ENCODE data around the gene ENO2.
"Not testable (repeated sequence)": the region's sequence is repeated elsewhere in the genome, so short reads cannot be mapped to it uniquely, and the experiment has no call there.

Gene ENO2

DNA sequence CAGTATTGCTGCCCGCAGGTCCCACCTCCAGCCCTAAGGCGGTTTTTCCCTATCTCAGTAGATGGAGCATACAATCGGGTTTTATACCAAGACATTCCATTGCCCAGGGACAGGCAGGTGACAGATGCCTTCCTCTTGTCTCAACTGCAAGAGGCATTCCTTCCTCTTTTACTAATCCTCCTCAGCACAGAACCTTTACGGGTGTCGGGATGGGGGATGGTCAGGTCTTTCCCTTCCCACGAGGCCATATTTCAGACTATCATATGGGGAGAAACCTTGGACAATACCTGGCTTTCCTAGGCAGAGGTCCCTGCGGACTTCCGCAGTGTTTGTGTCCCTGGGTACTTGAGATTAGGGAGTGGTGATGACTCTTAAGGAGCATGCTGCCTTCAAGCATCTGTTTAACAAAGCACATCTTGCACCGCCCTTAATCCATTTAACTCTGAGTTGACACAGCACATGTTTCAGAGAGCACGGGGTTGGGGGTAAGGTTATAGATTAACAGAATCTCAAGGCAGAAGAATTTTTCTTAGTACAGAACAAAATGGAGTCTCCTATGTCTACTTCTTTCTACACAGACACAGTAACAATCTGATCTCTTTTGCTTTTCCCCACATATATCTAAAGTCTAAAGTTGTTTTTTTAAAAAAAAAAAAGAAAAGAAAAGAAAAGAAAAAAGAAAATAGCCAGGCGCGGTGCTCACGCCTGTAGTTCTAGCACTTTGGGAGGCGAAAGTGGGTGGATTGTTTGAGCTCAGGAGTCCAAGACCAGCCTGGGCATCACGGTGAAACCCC, 28.0 kb upstream of the ENO2 start:
- not testable (repeated sequence) for DNase-seq (ENCODE audit: low spot score)

DNA sequence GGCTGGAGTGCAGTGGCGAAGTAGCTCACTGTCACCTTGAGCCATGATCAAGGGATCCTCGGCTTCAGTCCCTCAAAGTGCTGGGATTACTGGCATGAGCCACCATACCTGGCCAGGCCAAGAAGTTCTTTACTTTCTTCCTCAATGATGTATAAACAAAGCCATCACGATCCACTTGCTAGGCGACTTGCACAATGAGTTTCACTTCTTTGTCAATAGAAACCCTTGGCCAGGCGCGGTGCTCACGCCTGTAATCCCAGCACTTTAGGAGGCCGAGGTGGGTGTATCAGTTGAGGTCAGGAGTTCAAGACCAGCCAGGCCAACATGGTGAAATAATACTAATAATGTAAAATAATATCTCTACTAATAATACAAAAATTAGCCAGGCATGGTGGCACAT, 26.9 kb upstream of the ENO2 start:
- no peak for DNase-seq (ENCODE audit: low spot score)

DNA sequence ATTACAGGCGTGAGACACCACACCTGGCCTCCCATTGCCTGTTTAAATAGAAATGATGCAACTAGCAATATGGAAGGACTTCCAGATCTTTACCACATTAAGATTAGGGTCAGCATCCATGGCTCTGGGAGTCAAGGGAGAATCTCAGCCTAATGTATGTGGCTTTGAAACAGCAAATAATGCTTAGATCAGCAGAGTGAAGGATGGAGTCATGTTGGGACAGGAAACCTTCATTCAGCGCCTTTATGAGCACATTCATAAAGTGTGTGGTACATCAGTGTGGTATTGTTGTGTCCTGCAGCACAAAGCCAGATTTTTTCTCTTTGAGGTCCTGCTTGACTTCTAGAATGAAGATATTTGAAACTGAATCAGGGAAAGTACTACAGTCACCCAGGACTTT, 26.0 kb upstream of the ENO2 start:
- DNase-seq (ENCODE audit: low spot score) = no peak

DNA sequence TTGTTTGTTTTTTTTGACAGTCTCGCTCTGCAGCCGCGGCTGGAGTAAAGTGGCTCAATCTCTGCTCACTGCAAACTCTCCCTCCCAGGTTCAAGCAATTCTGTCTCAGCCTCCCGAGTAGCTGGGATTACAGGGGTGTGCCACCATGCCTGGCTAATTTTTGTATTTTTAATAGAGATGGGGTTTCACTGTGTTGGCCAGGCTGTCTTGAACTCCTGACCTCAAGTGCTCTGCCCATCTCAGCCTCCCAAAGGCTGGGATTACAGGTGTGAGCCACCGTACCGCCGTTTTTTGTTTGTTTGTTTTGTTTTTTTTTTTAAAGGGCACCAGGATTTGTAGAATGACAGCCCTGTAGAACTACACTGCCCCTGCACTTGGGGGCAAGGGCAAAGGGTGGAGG, 25.6 kb upstream of the ENO2 start:
- DNase-seq (ENCODE audit: low spot score) = not testable (repeated sequence)

DNA sequence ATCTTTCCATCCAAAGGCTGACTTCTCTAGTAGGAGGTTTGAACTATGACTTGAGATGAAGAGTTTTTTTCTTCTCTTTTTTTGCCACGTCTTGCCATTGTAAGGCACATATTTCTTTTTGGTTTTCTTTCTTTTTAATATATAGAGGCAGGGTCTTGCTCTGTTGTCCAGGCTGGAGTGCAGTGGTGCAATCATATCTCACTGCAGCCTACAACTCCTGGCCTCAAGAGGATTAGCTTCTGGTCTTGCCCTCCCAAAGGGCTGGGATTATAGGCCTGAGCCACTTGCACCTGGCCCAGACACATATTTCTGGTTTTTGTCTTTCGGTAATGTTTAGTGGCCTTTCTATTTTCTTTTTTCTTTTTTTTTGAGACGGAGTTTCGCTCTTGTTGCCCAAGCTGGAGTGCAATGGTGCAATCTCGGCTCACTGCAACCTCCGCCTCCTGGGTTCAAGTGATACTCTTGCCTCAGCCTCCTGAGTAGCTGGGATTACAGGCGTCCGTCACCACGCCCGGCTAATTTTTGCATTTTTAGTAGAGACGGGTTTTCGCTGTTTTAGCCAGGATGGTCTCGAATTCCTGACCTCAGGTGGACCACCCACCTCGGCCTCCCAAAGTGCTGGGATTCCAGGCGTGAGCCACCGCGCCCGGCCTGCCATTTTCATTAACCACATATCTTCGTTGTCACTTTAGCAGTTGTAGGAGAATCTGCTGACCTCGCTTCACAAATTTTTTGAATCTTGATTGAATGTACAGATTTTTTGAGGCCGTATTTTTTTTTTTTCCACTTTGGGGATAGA, 24.4 kb upstream of the ENO2 start:
- DNase-seq (ENCODE audit: low spot score) = not testable (repeated sequence)

DNA sequence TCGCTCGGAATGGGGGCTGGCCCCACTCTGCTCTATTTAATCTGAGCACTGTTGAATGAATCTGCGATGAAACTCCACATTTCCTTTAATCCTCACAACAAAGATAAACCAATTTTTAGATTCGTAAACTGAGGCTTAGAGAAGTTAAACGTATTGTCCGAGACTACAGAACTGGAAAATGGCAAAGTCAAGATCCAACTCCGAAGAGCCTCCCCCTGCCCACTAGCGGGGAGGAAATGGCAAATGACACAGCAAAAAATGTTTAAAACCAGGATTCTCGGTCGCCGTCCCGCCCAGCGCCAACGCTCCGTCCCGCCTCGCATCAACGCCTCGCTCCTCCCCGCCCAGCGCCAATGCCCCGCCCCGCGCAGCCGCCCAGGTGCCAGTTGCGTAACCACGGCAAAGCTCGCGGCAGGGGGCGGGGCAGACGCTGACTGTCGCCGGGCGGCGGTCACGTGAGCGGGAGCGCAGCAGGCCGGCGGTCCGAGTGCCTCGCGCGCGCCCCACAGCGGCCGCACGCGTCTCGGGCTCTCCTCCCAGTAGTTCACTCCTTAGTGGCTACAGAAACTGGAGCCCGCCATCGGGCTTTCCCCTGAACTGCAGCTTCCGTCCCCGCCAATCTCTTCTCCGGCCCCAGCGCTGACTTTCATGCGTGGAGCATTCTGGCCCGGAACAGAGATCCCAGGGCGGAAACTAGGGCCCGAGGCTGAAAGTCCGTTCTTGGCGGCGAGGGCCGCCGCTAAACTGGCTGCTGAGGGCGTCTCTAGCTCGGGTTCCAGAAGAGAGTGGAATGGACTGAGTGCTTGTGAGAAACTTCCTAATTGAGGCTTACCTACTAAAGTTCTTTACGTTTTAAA, 23.4 kb upstream of the ENO2 start:
- DNase-seq (ENCODE audit: low spot score) = peak; percentile 98

DNA sequence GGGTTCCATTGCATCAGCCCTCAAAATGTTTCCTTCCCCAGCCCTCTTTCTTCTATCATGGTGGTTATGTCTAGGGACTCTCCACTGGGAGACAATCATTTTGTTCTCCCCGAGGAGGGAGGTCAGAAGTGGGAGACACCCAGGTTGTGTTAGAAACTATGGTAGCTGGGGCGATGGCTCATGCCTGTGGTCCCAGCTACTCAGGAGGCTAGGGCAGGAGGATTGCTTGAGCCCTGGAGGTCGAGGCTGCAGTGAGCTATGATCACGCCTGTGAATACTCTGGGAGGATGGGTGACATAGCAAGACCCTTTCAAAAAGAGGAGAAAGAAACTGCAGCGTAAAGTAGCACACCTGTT, 22.8 kb upstream of the ENO2 start:
- DNase-seq (ENCODE audit: low spot score) = no peak

DNA sequence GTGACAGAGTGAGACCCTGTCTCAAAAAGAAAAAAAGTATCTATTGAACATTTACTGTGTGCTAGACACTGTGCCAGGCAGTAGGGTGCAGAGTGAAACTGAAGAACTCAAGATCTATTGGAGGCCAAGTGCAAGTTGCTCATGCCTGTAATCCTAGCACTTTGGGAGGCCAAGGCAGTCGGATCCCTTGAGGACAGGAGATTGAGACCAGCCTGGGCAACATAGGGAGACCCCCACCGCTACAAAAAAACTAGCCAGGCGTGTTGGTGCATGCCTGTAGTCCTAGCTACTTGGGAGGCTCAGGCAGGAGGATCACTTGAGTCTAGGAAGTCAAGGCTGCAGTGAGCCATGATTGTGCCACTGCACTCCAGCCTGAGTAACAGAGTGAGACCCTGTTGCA, 21.7 kb upstream of the ENO2 start:
- DNase-seq (ENCODE audit: low spot score) = not testable (repeated sequence)

DNA sequence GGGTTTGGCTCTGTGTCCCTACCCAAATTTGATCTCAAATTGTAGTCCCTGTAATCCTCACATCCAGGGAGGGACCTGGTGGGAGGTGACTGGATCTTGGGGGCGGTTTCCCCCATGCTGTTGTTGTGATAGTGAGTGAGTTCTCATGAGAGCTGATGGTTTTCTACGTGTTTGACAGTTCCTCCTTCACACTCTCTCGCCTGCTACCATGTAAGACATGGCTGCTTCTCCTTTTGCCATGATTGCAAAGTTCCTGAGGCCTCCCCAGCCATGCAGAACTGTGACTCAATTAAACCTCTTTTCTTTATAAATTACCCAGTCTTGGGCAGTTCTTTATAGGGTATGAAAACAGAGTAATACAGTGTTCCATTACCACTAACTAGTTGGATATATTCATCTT, 20.1 kb upstream of the ENO2 start:
- no peak for DNase-seq (ENCODE audit: low spot score)

DNA sequence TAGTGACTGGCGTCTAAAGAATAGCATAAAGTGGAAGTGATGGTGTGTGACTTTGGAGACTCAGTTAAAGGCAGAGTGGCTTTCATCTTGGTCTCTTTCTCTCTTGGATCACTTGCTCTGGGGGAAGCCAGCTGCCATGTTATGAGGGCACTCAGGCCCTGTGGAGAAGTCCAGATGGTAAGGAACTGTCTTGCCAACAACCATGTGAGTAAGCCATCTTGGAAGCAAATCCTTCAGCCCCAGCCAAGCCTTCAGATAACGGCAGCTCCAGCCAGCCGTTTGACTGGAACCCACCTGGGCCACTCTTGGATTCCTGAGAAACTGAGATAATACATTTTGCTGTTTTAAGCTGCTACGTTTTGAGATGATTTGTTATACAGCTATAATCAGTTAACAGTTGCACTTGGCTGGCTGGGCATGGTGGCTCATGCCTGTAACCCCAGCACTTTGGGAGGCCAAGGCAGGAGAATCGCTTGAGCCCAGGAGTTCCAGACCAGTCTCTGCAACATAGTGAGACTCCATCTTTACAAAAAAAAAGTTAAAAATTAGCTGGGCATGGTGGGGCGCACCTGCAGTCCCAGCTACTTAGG, 17.4 kb upstream of the ENO2 start:
- DNase-seq (ENCODE audit: low spot score) = no peak

DNA sequence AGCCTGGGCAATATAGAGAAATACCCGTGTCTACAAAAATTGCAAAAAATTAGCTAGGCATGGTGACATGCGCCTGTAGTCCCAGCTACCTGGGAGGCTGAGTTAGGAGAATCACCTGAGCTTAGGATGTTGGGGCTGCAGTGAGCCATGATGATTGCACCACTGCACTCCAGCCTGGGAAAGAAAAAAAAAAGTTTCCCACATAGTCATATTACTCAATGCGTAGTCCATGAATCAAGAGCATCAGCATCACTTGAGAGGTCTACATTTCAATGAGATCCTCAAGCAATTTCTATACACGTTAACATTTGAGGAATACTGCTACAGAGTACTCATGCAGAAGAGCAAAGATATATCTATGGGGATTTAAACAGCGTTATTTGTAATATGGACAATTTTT, 15.0 kb upstream of the ENO2 start:
- no peak for DNase-seq (ENCODE audit: low spot score)

DNA sequence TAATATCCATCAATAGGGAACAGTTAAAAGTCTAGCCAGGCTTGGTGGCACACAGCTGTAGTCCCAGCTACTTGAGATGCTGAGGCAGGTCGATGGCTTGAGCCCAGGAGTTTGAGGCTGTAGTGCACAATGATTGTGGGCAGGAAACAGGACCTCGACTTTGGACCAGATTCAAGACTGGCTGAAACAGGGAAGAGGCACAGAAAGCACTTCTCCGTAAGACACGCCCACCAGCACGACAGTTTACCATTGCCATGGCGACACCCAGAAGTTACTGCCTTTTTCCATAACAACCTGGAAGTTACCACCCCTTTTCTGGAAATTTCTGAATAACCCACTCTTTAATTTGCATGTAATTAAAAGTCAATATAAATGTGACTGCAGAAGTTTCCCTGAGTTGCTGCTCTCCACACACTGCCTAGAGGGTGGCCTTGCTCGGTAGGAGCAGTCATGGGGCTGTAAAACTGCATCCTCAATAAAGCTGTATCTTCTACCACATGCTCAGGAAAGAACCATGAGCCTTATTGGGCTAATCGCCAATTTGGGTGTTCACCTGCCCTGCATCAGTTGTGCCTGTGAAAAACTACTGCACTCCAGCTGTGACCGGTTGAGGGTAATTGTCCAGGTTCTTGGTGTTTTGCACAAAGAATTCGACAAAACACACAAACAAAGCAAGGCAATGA, 14.4 kb upstream of the ENO2 start:
- no peak for DNase-seq (ENCODE audit: low spot score)

DNA sequence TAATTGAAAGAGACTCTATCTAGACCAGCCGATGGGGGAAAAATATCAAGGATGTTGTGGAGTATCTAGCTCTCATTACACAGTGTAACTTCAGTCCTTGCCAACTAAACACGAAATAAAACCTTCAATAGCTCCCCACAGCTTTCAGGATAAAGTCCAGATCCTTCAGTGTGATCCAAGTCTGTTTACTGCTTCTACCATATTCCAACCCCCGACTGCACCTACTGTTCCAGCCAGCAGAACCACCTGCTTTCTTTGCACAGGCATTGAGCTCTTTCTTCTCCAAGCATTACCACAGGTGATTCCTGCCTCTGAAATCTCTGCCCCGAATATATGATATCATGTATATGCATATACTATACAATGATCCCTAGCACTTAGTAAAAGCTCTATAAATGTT, 11.9 kb upstream of the ENO2 start:
- DNase-seq (ENCODE audit: low spot score) = no peak

DNA sequence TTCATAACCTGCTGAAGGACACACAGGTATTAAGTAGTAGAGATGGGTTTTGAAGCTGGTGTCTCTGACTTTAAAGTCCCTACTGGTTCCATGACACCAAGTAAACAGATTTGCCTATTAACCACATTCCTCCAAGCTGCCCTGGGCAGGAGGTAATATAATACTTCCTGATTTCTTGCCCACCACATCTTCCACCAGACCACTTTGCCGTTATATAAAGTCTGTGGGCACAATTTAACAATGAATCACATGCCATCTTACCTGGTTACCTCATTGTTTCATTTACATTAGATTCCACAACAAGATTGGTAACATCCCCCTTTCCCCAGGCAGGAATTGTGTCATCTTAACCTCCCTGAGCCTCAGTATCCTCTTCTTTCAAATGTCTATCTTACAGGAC, 10.7 kb upstream of the ENO2 start:
- DNase-seq (ENCODE audit: low spot score) = no peak

DNA sequence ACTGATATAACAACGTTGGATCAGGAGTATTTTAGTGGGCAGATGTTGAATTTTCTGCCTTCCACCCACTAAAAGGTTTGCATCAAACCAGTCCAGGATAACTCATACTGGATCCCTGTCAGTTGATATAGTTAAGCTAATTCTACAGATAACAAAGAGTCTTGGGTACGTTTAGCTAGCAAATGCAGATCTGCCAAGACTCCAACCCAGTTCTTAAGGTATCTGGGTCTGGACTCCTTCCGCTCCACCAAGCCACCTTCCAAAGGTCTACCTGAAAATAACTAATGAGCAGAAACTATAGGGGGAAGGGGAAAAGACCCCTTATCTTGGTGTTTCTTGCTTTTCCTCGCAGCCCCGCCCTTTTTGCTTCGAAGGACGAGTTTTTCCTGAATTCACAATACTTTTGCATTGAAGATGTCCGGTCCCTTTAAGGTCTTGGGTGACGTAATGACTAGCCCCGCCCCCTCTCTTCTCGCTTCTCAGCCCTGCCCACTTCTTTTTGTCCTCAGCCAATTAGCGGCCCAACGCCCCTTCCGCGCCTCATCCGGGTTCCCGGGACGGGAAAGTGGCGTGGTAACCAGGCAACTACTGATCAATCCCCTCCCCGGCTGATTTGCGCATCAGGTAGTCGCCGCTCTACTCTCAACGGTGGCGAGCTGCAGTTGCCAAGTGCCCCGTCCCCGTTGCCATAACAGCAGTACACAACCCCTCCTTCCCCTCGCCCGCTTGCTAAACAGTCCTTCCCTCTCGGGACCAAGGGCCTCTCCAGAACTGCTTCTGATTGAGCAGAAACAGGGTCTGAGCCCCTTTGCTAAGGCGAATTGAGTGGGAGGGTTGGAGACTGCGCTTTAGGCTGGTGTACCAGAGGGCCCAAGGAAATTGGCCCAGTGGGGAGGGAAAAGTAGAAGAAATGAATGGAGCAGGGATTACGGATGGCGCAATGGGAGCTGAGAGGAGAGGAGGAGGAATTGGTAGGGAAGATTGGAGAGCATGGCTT, 9.8 kb upstream of the ENO2 start, which contains the start of gene LRRC23:
Gene LRRC23 (plus strand): TSS at position 543 of the 997 bp plus-strand sequence. CDS start 812 bp downstream, outside the sequence.
- peak; percentile 93 for DNase-seq (ENCODE audit: low spot score)

DNA sequence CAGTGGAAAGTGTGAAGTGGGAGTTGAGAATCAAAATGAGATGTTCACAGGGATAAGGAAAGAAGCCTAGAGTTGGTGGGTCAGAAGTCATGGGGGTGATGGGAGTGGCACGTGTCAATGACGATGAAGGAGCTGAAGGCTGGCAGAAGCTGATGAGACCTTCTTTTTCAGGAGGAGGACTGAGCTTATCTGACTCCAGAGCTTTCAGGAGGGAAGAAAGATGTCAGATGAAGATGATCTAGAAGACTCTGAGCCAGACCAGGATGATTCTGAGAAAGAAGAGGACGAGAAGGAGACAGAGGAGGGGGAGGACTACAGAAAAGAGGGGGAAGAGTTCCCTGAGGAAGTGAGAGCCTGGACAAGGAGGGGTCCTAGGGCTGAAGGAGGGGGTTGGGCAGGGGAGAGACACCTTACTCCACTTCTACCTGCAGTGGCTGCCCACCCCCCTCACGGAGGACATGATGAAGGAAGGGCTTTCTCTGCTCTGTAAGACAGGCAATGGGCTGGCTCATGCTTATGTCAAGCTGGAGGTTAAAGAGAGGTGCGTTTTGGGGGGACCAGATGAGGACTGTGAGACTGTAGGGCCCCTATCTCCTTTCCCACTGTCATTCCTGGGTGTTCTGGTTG, 8.9 kb upstream of the ENO2 start:
- DNase-seq (ENCODE audit: low spot score) = no peak

DNA sequence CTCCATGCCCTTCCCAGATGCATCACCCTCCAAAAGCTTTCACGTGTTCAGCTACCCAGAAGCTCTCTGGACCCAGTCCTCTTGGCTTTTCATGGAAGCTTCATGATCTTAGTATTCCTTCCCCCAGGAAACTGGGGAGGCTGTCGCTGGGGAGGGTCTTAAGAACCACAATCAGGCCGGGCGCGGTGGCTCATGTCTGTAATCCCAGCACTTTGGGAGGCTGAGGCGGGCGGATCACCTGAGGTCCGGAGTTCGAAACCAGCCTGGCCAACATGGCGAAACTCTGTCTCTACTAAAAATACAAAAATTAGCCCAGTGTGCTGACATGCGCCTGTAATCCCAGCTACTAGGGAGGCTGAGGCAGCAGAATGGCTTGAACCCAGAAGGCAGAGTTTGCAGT, 6.2 kb upstream of the ENO2 start:
- DNase-seq (ENCODE audit: low spot score) = not testable (repeated sequence)

DNA sequence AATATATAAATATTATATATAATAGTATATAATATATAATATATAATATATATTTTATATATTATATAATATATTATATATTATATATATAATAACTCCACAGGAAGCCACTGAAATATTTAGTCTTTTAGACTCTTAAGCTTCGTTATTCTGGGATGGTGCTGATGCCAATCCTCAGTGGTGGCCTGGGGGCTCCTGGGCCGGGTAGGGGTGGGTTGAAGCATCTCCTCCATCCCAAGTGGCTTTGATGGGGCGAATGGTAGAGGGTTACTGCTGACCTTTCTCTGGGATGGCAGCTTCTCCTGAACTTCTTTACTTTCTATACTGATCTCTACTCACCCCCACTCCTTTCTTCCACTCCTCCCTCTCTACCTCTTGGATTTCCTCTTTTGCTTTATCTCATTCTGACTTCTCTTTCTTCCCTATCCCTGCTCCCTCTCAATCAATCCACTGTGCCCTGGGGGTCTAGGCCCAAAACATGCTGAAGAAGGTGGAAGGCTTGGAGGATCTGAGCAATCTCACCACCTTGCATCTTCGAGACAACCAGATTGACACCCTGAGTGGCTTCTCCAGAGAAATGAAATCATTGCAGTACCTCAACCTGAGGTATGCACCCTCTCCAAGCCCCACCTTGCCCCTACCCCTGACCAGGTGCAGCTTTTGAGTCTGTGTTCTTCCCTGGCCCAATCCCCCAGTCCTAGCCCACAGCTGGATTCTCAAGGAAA, 4.8 kb upstream of the ENO2 start:
- DNase-seq (ENCODE audit: low spot score) = no peak

Measured in AG08396 (cell line).